Activated effector memory CD4-positive, alpha-beta T cell treated with anti-CD3 and anti-CD28 coated beads, Interleukin-2, amount 50 U/mL, for 16 hours (primary cell): Measurements from ENCODE around the gene MTHFSD.

Source experiments
- DNase-seq: peaks from one replicate; pipeline ENCODE4 v3.0.0-alpha.2; 2020

The MTHFSD gene

DNA sequence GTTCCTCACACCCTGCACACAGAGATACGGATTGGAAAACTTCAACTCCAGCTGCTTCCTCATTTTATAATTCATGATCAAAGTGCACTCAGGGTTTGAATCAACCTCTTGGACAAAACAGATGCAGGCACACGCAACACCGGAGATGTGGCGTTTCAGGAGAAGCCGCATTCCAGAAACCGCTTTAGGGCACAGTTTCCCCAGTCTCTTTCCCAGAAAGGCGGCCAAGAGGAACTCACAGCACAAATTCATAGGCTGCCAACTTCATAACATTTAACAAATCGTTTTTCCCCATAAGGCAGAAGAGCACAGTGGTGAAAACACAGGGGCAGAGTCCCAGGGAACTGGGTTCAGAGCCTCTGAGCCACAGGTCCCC, 8.4 kb downstream of the MTHFSD start:
- no peak for DNase-seq

DNA sequence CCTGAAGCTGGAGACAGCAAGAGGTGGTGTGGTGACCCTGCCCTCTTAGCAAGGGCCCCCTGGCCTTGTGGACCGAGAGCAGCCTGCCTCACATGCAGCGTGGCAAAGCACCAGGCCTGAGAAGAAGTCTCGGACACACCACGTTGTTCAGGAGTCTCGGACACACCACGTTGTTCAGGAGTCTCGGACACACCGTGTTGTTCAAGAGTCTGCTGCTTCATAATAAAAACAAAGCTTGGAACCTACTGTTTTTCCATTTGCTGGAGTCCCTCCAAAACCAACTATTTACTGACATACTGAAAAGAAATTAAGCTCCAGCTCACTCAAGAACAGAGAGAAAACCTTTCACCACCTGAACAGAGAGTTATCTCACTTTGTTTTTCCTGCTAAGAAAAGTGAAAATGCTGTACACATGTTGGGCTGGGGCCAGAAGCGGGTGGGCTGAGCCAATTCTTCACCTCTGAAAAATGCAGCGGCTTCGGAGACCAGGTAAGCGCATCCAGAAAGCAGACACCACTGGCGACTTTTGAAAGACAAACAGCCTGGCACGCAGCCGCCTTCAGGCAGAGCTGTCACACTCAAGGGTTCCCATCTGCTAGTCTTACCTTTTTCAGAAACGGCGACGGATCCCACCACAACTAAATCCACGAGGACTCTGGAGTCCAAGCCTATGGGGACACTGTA, 8.9 kb downstream of the MTHFSD start:
- no peak for DNase-seq

DNA sequence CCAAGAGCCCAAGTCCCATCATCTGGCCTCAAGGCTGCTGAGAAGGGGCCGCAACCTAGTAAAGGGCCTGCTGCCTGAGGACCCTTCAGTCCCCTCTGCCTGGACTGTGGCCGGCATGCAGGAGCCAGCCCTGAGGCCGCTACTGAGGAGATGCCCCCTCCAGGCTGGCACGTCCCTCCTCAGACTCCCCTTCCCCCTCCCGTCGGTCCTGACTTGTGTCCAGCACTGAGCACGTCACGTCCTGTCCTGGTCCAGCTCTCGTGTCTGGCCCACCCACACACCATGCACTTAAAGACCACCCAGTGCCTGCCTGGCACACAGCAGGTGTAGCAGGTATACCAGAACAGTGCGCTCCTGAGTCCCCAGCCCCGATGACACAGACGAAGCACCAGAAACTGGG, 9.6 kb downstream of the MTHFSD start:
- no peak for DNase-seq

DNA sequence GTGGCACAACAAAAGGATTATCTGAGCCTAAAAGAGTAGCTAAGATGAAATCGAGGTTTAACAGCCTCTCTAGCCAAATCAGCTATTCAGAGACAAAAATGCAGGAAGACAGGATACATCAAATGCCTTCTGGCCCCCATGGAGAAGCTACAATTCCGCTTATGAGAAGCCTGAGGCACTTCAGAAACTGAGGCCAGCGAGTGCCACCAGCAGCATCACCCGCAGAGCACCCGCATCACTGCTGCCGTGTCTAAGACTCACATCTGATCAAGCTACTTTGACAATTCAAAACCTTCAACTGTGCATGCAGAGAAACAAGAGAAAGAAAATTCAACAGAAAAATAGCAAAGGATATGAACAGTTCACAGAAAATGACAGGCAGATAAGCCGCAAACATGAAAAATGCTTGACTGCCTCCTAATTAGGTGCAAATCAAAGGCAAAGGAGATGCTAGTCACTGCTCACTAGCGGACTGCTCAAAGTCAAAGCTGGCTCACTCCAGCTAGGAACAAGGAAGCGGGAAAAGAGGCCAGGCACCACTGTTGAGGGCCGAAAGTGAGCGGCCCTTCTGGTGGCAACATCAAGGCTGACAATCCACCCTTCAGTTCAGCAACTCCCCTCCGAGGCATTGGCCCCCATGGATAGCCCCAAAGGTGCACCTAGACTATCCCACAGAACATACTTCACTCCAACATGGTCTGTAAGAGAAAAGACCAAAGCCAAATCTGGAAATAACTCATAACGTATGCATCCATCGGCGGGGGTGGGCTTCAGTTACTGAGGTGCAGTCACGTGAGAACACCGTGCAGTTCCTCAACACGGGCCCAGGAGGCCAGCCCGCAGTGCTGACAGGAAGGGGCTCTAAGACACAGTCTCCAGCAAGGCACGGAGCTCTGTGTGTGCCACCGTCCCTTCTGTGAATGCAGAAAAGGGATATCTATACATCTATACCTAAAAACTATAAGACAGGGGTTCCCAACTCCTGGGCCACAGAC, 12.0 kb downstream of the MTHFSD start:
- no peak for DNase-seq

DNA sequence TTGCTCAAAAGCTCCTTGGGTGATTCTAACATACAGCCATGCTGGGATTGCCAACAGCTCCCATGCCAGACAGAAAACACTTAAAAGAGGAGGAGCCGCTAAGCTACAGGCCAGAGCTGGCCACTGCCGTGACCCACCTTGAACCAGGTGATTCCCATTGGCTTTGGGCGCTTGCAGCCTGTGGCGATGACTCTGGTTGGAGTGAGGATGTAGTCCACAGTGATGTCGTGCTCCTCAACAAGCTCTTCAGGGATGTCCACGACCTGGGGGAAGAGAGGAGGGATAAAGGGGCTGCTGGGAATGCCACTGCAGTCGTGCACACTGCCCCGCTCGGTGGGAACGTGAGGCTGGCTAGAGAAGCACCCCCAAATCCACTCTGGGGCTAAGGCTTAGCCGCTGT, 13.5 kb downstream of the MTHFSD start:
- DNase-seq, result no peak

DNA sequence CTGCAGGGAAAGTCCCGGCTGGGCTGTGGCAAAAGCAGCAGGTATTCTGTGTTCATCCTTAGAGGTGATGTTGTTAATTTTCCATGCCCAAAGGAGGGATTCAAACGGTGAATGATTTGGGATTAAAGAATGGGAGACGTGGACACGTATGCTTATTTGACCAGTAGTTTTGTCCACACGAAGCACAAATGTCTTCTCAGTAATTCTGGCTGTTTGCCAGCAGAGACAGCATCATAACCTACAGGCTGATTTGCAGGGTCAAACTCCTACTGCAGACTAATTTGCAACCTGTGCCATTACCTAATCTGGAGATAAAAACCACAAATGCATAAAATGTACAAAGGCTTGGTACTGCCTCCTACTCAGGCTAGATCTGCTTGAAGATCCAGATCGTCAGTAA, 14.1 kb downstream of the MTHFSD start:
- DNase-seq, result no peak

DNA sequence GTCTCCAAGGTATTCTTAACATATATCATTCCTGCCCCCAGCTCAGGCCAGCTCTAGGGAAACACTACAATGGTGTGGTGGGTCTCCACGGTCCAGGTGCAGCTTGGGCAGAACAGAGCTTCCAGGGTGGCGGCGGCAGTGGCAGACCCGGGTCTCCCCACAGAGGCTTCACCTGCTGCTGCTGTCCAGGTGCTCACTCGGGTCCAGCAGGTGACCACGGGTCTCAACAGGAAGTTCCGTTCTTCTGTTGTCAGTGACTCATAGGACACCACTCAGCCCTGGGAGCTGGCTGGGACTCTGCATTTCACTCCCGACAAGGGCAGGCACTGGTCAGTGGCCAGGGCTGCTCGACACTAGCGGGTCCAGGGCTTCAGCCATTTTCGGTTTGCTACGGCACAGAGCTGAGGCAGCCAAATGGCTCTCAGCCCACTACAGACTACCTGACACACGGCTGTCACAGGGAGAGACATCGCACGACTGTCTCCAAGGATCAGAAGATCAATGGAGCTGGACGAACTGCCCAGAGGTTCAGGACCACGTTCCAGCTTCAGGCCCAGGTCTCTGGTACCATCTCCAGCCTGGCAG, 16.7 kb downstream of the MTHFSD start:
- DNase-seq, result no peak

DNA sequence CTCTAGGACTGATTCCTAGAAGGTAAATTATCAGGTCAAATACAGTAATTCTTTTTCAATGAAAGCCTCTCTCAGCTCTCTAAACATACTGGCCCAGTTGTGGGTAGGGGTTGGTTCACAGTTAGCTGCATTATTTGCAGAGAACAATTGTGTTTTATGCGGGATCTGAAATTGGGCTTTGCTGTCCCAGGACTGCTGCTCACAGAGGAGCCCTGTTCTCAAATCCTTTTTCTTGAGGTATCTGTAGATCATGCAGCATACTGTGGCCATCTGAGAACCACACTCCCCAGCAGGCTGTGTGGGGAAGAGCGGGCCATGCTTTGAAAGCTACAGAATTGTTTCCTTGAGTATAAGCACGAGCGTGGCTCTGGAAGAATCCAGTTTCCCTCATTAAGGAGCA, 17.5 kb downstream of the MTHFSD start:
- DNase-seq, result no peak

DNA sequence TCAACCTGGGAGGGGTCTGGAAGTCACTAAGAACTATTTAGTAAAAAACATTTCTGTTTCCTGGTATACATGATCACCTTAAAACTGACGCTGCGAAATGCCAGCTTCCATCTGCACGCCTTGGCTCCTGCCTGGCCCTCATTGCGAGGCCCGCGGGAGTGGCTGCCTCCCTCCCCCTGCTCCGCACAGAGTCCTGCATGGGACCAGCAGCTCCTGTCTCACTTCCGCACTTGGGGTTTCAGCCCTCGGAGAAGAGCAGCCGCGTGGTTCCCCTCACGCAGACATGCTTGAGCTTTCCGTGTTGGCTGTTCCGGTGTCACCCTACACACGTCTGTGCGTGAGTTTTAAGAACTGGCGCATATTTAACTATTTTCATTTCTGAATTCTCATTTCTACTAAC, 18.4 kb downstream of the MTHFSD start:
- DNase-seq, result no peak

DNA sequence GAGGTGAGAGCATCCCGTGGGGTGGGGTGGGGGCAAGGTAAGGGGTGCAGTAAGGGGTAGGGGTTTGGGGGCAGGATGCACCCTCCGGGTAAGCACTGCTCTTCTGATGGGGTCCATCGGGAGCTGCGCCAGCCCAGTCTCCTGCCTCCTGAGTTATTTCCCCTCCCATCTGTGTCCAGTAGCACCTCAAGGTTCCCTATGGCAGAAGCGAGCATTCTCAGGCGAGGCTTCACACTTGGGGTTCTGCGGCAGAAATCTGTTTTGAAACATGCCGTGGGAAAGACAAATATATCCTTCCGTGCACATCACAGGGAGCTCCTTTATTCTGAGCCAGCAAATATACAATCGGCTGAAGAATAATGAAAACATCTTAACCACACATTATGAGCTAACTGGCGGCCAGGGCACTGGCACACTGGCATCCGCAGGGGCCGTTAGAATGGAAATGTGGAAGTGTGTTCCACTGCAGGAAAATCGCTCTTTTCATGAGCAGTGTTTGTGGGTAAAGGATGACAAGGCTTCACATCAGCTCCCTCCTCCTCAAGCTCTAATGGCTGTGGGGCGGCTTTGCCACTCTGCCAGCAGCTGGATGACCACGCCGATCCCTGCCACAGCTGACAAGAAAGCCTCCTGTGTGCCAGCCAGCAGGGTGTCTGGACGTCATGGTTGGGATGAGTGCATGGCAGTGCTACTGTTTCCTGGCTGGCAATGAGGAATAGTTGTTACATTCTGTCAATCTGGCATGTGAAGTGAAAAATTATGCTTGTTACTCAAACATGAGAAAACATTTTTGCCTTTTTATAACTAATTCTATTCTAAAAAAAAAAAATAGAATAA, 20.0 kb downstream of the MTHFSD start:
- no peak for DNase-seq

DNA sequence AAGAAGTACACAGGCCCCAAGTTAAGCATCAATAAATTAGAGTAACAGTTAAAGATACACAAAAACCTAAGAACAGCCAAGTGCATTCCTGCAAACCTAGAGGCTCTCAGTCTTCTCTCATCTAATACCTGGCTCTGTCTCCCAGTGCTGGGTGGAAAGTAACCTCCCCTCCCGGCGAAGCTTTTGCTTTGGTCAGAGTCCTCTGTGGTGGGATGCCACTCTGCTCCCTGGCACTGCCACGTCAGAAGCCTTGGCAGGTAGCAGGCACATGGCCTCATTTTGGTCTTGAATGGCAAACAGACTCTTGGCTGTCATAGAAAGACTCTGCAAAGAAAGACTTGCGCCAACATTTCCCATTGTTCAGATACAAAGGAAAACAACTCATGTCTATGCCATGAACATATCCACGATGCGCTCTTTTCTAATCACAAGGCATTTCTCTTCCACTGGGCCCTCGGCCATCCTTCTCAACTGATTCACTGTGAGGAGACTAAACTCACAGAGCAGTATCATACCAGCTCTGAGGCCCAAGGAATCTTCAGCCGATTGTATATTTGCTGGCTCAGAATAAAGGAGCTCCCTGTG, 21.2 kb downstream of the MTHFSD start:
- DNase-seq, result no peak

DNA sequence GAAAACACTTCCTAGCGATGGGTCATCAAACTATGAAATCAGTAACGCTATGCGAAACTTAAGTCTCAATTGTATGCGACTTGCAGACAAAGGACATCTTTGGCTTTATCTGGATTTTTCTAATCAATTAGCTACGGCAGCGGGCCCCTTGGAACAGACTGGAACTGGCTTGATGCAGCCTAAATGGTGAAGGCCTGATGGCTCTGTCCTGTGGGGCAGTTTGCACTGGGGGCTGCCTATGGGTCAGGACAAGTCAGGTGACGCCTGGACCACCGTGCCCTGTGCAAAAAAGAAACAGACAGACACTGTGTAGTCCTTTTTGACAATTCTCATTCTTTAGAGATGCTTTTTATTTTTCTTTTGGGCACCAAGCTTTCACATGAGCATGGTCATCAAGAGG, 22.0 kb downstream of the MTHFSD start:
- no peak for DNase-seq

DNA sequence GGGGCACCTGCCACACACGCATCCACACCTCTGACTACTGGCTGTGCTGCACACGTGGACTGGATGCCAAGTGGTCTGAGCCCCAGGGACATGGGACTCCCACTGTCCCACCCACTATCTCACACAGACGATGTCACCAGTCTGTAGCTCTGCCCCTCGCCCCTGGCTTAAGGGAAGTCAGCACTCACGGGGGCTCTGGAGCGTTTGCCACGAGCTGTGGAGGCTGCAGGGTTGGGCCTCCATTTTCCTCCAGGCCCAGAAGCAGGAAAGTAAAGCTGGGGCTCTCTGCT, 22.6 kb downstream of the MTHFSD start:
- no peak for DNase-seq

DNA sequence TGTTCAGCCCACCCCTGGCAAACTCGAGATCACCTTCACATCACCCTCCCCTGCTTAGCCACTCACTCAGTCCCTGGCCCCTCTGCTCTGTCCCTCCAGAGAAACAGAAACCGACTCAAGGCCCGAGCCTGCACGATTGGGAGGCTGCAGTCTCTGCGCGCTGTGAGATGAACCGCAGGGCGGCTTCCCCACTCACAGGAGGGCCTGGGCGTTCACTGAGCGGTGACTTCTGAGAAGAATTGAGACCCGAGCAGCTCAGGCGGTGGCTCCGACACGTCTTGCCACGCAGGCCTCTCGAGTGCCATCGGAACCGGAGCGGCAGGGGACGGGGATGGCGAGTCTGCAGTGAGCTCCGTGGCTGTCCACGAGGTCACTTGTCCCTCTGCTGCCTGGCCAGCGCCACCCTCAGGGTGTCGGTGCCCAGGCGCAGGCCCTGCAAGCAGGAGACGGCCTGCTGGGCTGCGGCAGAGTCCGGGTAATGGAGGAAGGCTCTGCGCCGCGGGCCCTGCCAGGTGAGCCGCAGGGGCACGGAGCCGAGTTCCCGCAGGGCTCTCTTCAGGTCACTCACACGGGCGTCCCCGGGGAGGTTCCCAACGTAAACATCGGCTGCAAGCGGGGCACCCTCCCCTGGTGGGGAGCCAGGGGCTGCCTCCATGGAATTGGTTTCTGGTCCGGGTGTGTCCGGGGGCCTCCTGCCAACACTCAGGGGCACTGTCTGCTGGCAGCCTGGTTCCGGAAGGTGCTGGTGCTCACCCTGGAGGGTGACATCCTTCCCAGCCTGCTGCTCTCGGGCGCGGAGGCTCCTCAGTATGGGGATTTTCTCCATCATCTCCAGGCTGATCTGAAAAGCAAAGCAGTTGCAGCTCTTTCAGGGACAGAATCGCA, 23.2 kb downstream of the MTHFSD start:
- no peak for DNase-seq

DNA sequence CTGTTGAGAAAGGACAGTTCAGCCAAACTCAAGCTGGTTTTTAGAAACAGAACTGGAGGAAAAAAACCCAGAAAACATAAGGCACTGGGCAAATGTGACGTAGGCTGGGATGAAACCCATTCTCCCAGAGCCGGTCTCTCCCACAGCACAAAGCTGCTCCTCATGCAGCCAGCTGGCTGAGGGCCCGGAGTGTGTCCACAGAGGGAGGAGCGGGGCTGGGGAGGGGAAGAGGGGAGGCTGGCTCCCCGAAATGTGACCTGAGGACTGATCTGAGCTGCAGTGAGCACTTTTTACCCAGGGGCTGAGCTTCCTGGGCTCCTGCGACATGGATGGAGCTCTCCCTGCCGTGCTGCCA, 23.9 kb downstream of the MTHFSD start:
- no peak for DNase-seq

DNA sequence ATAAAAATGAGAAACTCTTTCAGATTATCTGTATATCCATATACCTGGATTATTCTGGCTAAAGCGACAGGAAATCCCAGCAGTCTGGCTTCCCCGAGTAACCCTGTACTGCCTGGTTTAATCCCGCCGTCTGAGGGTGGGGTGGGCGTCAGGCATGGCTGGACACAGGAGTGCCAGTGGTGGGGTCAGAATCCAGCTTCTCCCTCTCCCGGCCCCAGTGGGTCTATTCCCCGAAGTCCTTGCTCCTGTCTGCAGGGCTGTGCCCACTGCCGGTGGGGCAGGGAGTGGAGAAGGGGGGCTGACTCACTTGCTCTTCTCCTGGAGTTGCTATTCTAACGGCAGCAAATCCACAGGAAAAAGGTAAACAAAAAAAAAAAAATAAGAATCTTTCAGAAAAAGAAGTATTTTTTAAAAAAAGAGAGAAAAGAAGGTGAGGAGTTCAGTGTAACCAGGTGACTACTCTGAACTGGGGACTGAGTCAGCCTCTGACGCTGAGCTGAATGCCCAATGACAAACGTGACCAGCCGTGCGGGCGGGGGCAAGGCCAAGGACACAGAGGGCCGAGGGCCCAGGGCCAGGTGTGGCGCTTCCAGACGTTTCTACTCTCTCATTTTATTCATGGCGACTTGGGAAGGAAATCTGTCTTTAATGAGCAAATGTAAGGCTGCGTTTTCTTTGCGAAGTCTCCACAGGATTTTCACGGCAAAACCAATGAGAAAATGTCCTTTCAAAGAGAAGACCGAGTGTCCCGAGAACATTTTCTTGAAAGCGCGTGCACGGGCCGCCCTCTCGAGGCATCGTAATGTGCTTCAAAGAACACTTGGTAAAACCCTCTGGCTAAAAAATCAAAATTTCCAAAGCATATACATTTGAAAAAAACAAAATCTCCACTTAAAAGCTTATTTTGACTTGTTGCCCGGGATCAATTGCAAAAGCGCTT, 24.5 kb downstream of the MTHFSD start:
- DNase-seq, result no peak

DNA sequence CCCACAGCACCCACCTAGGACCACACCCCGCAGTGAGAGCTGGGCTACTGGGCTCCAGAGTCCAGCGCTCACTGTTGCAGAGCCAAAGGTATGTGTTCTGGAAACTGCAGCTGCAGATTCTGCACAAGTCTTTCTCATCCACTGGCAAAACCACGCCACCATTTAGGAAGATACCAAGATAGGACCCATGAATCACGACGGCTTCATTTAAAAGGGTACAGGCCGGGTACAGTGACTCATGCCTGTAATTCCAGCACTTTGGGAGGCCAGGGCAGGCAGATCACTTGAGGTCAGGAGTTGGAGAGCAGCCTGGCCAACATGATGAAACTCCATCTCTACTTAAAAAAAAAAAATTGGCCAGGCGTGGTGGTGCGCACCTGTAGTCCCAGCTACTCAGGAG, 25.9 kb downstream of the MTHFSD start:
- DNase-seq, result no peak

DNA sequence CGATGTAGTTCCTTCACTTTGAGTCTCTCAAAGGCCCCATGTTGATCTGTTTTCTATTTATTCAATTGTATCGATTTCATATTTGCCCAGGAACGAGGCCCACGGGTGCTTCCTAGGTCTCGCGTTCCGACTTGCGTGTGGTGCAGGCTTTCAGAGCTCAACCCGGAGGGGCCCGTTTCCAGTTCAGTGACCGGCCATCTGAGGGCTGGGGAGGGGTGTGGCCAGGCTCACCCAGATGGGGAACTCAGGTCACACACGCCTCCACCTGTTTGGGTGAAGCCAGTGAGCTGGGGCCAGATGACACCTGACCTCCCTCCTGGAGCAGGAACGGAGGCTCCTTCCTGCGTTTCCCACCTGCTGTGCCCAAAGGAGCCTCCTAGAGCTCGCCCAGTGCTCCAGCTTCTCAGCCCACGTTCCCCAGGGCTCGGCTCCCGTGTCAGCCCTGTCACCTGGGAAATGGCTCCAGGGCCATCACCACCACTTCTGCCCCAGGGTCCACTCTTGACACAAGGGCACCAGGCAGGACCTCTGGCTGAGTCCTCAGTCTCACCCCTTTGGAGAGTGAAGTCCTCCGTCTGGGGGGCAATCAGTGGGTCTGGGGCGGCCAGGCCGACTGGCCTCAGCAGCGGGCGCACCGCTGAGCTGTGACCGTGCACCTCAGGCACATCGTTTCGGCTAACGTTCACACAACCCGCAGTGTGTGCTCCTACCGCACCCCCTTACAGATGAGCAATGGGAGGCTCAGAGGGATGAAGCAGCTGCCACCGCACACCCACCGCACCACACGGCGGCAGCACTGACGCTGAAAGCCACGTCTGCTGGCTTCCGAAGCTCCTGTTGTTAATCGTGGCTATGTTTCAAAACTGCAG, 26.7 kb downstream of the MTHFSD start:
- DNase-seq, result no peak

DNA sequence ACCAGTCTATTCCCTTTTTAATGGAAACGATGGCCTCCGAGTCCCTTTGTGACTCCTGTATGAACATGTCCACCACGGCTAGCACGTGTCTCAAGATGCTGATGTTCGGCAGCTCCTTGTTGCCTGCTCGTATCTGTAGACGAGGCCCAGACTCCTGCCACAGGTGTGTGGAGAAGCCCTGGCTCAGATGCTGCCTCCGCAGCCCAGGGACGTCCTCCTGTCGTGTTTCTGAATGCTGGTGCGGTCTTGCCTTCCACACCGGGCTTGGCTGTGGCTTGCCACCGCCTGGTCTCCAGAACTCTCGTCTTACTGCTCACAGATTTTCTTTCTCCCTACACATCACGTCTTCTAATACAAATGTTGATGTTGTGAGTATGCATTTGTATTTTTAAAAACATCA, 27.7 kb downstream of the MTHFSD start:
- DNase-seq, result no peak

DNA sequence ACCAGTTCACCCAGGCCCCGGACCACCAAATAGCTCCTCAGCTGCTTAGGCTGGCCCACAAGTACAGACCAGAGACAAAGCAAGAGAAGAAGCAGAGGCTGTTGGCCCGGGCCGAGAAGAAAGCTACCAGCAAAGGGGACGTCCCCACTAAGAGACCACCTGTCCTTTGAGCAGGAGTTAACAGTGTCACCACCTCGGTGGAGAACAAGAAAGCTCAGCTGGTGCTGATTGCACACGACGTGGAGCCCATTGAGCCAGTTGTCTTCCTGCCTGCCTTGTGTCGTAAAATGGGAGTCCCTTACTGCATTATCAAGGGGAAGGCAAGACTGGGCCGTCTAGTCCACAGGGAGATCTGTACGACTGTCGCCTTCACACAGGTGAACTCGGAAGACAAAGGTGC, 29.3 kb downstream of the MTHFSD start:
- no peak for DNase-seq
